Fibroblast of skin of right quadriceps (primary cell): ENCODE data around the gene FAM78A.
"Not testable (repeated sequence)": the region's sequence is repeated elsewhere in the genome, so short reads cannot be mapped to it uniquely, and the experiment has no call there.

Experiments
- DNase-seq: peaks from one replicate; pipeline ENCODE4 v3.0.0-alpha.2; 2013

The FAM78A gene

DNA sequence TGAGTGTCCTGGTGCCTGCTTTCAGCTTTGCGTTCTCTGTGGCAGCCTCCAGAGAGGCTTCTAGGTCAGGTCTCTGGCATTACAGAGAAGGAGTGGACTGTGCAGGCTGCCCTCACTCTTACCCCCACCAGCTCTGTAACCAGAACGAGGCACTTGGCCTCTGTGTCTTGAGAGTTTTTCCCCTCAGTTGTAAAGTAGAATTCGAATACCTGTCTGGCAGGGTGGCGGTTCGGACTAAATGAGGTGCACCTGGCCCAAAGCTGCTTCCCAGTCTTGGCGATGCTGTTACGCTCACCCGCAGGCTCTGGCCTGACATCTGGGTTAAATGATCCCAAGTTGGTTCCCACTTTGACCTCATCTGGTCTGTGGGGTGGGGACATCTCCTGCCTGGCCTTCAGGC is 40.1 kb downstream of the FAM78A start:
- DNase-seq = no peak

DNA sequence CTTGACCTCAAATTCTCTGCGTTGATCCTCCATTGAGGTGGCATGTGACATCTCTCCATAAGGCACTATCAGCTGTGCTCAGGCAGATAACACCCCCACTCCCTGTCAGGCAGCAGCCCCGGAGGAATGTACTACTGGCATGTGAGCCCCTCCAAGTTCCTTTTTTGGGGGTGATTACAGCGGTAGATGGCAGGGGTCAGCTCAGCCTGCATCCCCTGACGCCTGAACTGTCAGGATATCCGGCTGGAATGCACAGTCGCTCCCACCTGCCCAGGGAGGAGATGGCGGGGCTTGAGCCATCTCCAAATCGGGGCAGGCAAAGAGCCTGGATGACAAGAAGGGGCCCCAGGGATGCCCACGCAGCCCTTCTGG is 40.8 kb downstream of the FAM78A start:
- DNase-seq = no peak

DNA sequence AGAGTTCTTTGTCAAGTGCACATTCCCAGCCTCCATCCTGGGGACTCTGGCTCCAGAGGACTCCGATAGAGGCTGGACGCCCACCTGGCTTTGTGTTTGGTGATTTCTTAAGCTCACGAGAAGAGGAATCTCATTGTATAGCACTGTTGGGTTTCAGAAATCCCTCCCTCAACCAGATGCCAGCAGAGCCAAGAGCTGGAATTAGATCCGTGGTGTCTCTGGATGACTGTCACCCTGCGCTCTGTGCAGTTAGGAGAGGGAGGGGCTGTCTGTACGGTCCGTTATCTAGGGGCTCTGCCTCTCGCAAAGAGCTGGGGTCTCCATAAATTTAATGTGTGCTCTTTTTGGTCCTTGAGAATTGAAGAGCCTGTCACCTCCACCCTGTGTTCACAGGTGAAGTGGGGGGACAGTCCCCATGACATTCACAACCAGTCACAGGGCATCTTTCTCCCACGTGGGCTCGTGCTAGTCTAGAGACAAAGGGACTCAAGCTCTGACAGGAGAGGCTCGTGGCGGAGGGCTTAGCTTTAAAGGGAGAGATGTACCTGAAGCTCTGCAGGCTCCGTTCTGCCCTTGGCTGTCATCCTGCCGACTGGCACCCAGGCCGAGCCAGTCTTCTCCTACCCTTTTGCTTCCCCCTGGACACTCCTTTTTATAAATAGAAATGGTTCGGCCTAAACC is 41.4 kb downstream of the FAM78A start:
- DNase-seq = no peak

DNA sequence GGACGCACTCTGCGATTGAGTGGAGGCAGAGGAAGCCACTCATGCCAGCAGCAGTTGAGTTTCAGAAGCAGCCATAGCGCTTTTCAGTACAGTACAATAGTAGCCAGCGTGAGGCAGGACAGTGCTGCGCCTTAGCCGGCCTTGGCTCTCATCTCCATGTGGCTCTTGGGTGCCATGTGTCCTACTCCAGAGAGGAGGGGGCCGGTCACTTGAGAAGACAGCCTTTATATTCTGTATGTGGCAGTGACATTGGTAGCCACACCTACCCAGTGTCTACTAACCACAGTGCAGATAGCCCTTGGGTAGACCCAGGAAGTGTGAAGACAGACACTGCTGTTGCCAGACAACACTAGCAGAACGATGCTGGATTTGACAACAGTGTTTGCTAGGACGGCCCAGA is 42.3 kb downstream of the FAM78A start:
- DNase-seq = no peak

DNA sequence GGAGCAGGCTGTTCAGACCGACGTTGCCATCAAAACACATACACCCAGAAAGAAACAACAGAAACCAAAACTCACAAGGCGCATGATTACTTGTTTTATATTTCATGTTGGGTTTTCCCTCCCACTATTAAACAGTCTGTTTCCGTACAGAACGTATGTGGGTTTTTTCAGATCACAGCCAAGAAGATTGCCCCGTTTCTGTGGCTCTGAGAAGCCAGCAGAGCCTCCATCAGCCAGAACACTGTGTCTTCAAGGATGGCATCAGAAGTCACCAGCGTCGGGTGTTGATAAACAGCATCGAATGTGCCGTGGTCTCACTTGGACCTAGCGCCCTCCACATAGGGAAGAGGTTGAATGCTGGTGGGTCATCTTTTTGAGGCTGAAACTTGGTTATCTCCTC is 42.8 kb downstream of the FAM78A start:
- no peak for DNase-seq

- peak; percentile 62 for DNase-seq
These were observed 47.3 kb downstream of the FAM78A start for GRCh38 chr9:131228988-131229387.

DNA sequence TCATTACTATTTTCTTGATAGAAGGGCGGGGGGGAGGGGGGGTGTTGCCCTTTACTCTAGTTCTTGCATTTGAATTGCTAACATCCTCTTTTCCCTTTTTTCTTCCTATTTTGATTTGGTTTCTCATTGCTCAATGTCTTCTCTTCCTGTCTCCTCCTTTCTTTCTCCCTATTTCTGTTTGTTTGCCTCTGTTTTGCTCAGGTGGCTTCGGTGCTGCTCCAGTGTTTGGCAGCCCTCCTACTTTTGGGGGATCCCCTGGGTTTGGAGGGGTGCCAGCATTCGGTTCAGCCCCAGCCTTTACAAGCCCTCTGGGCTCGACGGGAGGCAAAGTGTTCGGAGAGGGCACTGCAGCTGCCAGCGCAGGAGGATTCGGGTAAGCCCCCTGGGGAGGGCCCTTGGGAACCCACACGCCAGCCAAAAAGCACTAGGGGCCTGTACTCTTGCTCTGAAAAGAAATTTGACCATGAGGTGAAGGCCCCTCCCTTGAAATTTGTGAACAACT is 48.3 kb downstream of the FAM78A start:
- DNase-seq = no peak

DNA sequence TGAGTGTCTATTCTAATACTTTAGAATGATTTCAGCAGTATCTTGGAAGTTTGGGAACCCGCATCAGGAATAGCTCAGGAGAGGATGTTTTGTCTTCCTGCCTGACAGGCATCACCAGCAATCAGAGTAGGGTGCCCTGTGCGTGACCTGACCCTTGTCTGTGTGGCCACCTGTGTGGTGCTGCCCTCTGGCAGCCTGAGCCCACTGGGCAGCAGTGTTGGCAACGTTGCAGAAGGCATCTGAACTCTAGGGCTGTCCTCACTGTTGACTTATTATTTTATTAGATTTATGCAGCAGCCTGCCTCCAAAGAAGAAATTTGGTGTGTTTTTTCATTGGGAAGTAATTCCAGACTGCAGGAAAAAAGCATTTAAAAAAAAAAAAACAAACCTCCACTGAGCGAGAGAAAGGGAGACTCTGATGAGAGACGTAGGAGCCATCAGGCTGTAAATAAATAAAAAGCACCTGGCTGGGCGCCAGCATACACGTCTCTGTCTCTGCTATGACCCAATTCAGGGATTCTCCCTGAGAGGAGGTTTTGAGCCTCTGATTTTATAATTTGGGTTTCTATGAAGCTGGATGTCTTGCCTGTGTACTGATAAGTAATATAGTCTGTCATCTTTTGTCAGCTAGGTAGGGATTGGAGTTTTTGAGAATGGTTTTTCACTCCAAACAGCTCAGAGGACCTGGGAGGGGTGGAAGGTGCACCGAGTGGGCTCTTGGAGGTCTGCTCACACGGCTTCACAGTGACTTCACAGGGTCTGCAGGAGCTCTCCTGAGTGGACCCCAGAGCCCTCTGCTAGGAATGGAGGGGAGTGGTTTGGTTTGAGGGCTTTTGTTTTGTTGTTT is 49.0 kb downstream of the FAM78A start:
- no peak for DNase-seq

DNA sequence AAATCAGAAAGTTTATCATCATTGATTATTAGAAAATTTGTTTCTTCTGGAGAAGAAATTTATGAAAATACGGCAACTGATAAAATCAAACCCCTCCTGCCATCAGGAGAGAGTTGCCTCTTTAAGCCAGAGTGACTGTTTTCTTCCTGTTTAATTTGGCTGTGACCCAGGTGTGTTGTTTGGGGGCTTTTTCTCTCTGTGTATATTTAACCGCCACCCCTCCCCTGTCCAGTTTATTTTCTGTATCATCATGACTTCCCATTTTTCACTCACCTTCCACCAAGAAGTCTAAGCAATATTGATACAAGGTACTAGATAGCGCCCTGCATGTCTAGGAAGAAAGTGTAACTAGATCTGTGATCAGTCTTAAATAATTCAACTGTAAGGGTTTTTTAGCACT is 50.1 kb downstream of the FAM78A start:
- no peak for DNase-seq

DNA sequence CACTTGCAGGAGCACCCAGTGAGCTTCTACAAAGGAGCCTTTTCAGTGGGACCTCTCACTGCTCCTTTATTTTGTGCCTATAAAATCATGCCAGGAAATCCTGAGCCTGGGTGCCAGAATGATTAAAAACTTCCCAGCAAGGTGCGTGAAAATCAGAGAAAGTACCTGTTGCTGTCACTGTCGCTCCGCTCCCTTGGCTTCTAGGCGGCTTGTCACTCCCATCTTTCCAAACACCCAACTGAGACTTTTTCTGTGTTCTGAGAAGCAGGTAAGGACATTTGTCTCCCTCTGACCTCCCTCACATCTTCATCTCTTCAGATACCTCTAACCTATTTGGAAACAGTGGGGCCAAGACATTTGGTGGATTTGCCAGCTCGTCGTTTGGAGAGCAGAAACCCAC is 53.9 kb downstream of the FAM78A start:
- DNase-seq = no peak

DNA sequence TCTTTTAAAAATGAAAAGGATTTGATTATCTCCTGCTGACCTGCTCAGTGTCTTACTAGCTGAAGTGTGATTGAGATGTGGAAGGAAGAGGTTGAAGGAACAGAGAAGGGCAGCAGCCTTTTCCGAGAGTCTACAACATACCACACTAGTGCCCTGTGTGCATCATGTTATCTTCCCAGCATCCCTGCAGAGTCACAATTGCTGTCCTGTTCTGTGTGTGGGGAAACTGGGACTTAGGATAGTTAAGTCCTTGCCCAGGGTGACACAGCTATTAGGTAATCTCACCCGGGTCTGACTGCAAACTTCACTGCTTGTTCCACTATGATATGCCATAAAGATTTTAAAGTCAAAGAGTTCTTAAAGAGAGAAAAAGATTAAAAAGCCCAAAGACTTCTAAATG is 55.8 kb downstream of the FAM78A start:
- DNase-seq = no peak

- no peak for DNase-seq
These were observed 57.9 kb downstream of the FAM78A start for GRCh38 chr9:131218370-131218769.

- no peak for DNase-seq
These were observed 58.8 kb downstream of the FAM78A start for GRCh38 chr9:131217331-131218031.

DNA sequence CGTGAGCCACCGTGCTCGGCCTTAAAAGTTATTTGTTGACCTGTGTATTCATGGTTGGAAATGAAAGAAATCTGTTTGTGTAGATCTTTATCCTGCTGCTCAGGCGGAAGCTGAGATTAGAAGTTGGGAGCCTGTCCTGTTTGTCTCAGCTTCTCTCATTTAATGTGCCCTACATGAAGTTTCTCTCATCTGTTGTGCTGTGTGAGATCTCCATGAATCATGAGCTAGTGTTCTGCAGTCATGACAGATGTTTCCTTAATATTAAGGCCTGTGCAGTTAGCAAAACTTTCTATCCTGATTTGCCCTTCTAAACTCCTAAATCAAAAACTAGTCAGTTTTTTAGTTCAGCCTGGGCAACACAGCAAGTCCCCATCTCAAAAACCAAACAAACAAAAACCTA is 59.5 kb downstream of the FAM78A start:
- DNase-seq = no peak

- no peak for DNase-seq
These were observed 61.4 kb downstream of the FAM78A start for GRCh38 chr9:131214876-131215275.

DNA sequence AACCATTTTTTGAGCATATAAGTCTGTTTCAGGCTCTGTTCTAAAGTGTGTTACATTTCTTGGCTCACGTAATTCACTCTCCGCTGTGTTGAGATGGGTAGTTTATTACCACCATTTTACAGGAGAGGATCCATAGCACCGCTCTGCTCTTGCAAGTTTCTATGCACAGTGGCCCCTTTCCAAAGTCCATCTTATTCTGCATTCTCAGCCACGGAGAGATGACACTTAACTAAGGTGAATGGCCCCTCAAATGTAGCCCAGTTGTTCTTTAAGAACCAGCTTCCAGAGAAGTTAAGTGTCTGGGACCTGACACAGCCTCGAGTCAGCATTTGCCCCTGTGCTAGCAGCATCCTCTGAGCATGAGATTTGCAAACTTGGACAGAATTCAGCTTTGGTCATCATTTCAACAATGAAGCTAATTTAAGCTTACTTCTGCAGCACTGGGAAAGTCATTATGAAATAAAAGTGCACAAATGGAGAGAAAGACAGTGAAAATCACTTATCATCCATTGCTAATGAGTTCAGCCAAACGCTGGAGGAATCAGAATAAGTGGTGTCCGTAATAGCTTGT is 61.9 kb downstream of the FAM78A start:
- DNase-seq = peak; percentile 53

DNA sequence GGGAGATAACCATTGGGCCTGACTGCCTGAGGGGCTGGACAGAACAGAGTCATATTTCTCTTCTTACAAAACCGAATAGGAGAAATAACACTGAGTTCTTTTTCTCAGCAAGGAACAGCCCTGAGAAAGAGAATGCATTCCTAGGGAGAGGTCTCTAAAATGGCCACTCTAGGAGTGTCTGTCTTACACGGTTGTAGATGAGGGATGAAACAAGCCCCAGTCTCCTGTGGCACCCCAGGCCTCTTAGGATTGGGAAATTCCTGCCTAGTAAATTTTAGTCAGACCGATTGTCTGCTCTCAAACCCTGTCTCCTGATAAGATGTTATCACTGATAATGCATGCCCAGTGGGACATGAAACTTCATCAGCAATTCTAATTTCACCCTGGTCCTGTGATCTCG is 64.4 kb downstream of the FAM78A start:
- DNase-seq = not testable (repeated sequence)
